Smooth muscle cell (in vitro differentiated cells): ENCODE measurements around the gene RNPS1. TPM values are rescaled to one million over a fixed set of nuclear protein-coding genes. Genes with fewer than 3 reads are reported as not detected.

Experiments
- DNase-seq: peaks from one replicate; lab custom pipeline; 2025; ENCODE audit not compliant: unreplicated experiment; lab: John Stamatoyannopoulos, UW
- H2AFZ ChIP-seq: fragments of 200-600 bp; sonication (generic); 2 replicates; pipeline ENCODE4 v1.6.0; 2016; ENCODE audit warnings: antibody characterized with exemption, low read depth, mild to moderate bottlenecking
- H3F3A ChIP-seq: fragments of 200-600 bp; sonication (generic); 2 replicates; pipeline ENCODE4 v1.6.0; 2017; ENCODE audit warnings: antibody characterized with exemption, low read depth
- H3K27ac ChIP-seq: fragments of 200-600 bp; sonication (generic); 2 replicates; pipeline ENCODE4 v1.5.1; 2016; ENCODE audit warnings: low read depth, mild to moderate bottlenecking
- H3K27me3 ChIP-seq: fragments of 200-600 bp; sonication (generic); 2 replicates; pipeline ENCODE4 v1.6.1; 2016; ENCODE audit warnings: low read depth, mild to moderate bottlenecking
- H3K36me3 ChIP-seq: fragments of 200-600 bp; sonication (generic); 2 replicates; pipeline ENCODE4 v1.5.1; 2016; ENCODE audit warnings: low read depth
- H3K4me1 ChIP-seq: fragments of 200-600 bp; sonication (generic); 2 replicates; pipeline ENCODE4 v1.5.1; 2016; ENCODE audit warnings: low read depth
- H3K4me2 ChIP-seq: fragments of 200-600 bp; sonication (generic); 2 replicates; pipeline ENCODE4 v1.6.0; 2016; ENCODE audit warnings: mild to moderate bottlenecking
- H3K4me3 ChIP-seq: fragments of 200-600 bp; sonication (generic); 2 replicates; pipeline ENCODE4 v1.5.1; 2016; ENCODE audit warnings: mild to moderate bottlenecking
- H3K79me2 ChIP-seq: fragments of 200-600 bp; sonication (generic); 2 replicates; pipeline ENCODE4 v1.6.0; 2016; ENCODE audit warnings: low read depth, mild to moderate bottlenecking
- H3K9ac ChIP-seq: fragments of 200-600 bp; sonication (generic); 2 replicates; pipeline ENCODE4 v1.6.0; 2016; ENCODE audit warnings: low read depth
- H3K9me3 ChIP-seq: fragments of 200-600 bp; sonication (generic); replicated peaks from 2 replicates; pipeline ENCODE4 v1.5.1; 2016; ENCODE audit warnings: low read depth
- H4K20me1 ChIP-seq: fragments of 200-600 bp; sonication (generic); 2 replicates; pipeline ENCODE4 v1.6.0; 2016; ENCODE audit warnings: low read depth
- CTCF ChIP-seq: fragments of 200-600 bp; sonication (generic); IDR thresholded peaks from 2 replicates; pipeline ENCODE4 v1.5.1; 2017; ENCODE audit warnings: borderline replicate concordance, mild to moderate bottlenecking, antibody characterized with exemption; ENCODE audit not compliant: insufficient read depth, poor library complexity, severe bottlenecking
- WGBS: methylation state at CpG from one replicate; pipeline ENCODE4 v1.1.7; 2016; ENCODE audit warnings: low lambda C conversion rate; 5-methylcytosine and 5-hydroxymethylcytosine counted together
- polyA plus RNA-seq: library from polyadenylated mRNA; unstranded; fragments of >200 nt; fragmentation: Nextera tagmentation; extraction: Ambion mirVana; gene quantifications from 2 replicates; pipeline ENCODE4 v1.2.1, GENCODE V29; 2016
- total RNA-seq: library from RNA; depleted of rRNA; stranded (reverse); fragments of >200 nt; gene quantifications from 2 replicates; pipeline ENCODE4 v1.2.3, GENCODE V29; 2014

The RNPS1 gene
- total and polyA plus RNA-seq, 2 experiments from 2014 or later = 87.9 to 192 TPM

DNA sequence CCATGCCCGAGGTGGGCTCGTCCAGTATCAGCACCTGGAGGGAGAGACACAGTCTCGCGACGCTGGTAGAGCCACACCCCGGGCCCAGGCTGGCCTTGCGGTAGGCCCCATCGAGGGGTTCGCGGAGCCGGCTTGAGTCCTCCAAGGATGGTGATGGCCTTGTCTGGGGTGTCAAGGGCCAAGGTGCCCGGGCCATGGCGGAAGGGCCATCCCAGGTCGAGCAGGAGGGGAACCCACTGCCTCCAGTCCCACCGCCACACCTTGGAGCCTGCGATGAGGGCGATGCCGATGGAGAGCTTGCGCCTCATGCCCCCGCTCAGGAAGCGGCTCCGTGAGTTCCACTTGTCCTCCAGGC is 29.6 kb upstream of the RNPS1 start:
- Histone ChIP-seq H2AFZ (no peak overlapping the region), H3K36me3 (no peaks in the 10 kb centered on the region), H3K9ac (no peak overlapping the region), H3K79me2 (no peaks in the 10 kb centered on the region), H4K20me1 (no peaks in the 10 kb centered on the region), H3F3A (no peaks in the 10 kb centered on the region), H3K4me1 (no peaks in the 10 kb centered on the region), H3K27ac (no peak overlapping the region), H3K9me3 (no peaks in the 10 kb centered on the region), H3K4me3 (no peak overlapping the region), H3K27me3 (no peaks in the 10 kb centered on the region), H3K4me2 (no peak overlapping the region)
- DNase-seq = no peak
- TF ChIP-seq CTCF = no peak
- WGBS = 98% methylated on average over 21 of the region's 22 CpGs

DNA sequence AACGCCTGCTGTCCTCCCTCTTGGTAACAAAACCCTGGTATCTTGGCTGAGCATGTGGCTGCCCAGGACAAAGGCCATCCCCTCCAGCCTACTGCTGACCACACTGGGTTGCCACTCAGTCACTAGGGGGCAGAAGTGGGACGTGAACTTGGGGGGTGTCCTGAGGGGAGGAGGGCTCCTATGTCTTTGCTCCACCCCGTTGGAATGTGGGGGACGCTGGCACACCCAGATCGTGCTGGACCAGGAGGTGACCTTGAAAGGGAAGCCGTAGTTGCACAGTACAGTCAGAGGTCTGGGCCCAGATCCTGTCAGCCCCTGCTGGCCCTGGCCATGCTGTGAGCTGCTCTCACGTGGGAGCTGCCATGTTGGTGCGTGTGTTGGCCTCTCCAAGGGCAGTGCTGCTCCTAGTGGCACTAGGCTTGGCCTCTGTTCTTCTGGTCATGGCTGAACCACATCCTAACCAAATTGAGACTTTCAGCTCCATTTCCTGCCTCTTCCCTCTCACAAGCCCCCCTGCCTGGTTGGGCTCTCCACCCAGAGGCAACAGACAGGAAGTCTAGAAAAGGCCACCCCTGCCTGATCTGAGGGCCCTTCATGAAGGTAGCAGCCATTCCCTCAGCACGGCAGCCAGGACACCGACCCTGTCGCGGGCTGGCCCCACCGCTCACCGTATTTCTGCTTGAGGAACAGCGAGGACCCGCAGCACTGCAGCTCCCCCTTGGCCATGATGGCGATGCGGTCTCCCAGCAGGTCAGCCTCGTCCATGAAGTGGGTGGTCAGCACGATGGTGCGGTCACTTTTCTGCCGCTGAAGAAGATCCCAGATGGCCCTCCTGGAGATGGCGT is 29.0 kb upstream of the RNPS1 start:
- H4K20me1 ChIP-seq = no peaks in the 10 kb centered on the region

DNA sequence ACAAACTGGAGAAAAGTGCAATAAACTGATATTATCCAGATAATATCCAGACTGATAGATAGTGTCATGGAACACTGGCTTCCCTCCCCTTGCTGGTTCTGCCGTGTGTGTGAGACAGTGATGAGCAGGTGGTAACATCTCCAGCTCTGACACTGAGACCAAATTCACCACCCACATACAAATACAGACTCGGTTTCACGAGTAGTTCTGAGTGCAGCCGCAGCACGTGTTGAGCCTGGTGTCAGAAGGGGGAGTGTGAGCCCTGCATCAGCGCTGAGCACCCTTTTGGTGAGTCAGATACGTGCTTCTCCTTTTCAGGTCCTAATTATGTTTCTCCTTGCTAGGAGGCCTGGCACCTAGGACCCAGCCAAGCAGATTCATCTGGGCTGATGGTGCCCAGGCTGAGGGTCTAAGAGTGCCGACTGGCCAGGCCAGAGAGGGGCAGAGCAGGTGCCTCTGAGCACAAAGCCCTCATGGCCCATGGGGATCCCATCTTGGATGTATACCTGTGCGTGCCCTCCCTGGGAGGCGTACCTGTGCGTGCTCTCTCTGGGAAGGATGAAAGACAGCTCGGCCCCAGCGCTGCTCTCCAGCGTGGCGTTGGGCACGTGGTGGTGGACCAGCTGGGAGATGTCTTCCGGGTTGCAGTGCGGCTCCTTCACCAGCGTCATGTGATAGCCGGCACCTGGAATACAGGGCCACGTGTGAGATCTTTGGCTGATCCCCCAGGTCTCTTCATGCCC is 27.3 kb upstream of the RNPS1 start:
- TF ChIP-seq CTCF = no peak
- Histone ChIP-seq H3K79me2 (no peaks in the 10 kb centered on the region), H3F3A (no peaks in the 10 kb centered on the region), H3K4me2 (no peak overlapping the region), H3K36me3 (no peaks in the 10 kb centered on the region), H3K27me3 (no peaks in the 10 kb centered on the region), H3K9me3 (no peaks in the 10 kb centered on the region), H3K9ac (no peak overlapping the region), H3K27ac (no peak overlapping the region), H4K20me1 (no peaks in the 10 kb centered on the region), H3K4me3 (no peak overlapping the region), H2AFZ (no peak overlapping the region), H3K4me1 (no peaks in the 10 kb centered on the region)
- WGBS = 87% methylated on average over 21 of the region's 21 CpGs
- no peak for DNase-seq

More for the DNA sequence above, 29.0 kb upstream of the RNPS1 start:
- no peak for DNase-seq
- H3K27me3 ChIP-seq = no peaks in the 10 kb centered on the region
- no peaks in the 10 kb centered on the region for H3F3A ChIP-seq
- H3K9ac ChIP-seq = no peak overlapping the region
- no peaks in the 10 kb centered on the region for H3K9me3 ChIP-seq
- no peaks in the 10 kb centered on the region for H3K36me3 ChIP-seq
- 93% methylated on average over 23 of the region's 23 CpGs for WGBS
- H3K4me1 ChIP-seq = no peaks in the 10 kb centered on the region
- no peak overlapping the region for H3K4me2 ChIP-seq
- no peak overlapping the region for H2AFZ ChIP-seq
- H3K27ac ChIP-seq = no peak overlapping the region
- peak; percentile 22 for TF ChIP-seq CTCF
- H3K79me2 ChIP-seq = no peaks in the 10 kb centered on the region
- H3K4me3 ChIP-seq = no peak overlapping the region

- no peak for TF ChIP-seq CTCF
- Histone ChIP-seq H3K4me2 (no peak overlapping the region), H3K9me3 (no peaks in the 10 kb centered on the region), H3K79me2 (no peaks in the 10 kb centered on the region), H3F3A (no peaks in the 10 kb centered on the region), H3K4me1 (no peaks in the 10 kb centered on the region), H3K4me3 (no peak overlapping the region), H3K36me3 (no peaks in the 10 kb centered on the region), H2AFZ (no peak overlapping the region), H3K27ac (no peak overlapping the region), H3K9ac (no peak overlapping the region), H4K20me1 (no peaks in the 10 kb centered on the region), H3K27me3 (no peaks in the 10 kb centered on the region)
- WGBS = 93% methylated on average over 9 of the region's 9 CpGs
- DNase-seq = no peak
Observed at GRCh38 chr16:2292221-2292620, 24.3 kb upstream of the RNPS1 start.
